ENCODE measurements around the gene WNT7A.

GRCh38 chr3:13869761-13870343 is 10.0 kb downstream of the WNT7A start:
- TF ChIP-seq TAF1 (conservative IDR thresholded peaks at IDR 0.05) (no peak), CTCF (IDR thresholded peaks at IDR 0.05; ENCODE audit: low read depth, low read length, missing input control) (no peak), EGR1 (IDR thresholded peaks at IDR 0.05; ENCODE audit: low read depth in 2 of 2) (no peak), RXRA (IDR thresholded peaks at IDR 0.05) (no peak), ZBTB33 (IDR thresholded peaks at IDR 0.05) (no peak), HNF4A (conservative IDR thresholded peaks at IDR 0.05) (no peak)
- TF ChIP-seq, protein P1, sequence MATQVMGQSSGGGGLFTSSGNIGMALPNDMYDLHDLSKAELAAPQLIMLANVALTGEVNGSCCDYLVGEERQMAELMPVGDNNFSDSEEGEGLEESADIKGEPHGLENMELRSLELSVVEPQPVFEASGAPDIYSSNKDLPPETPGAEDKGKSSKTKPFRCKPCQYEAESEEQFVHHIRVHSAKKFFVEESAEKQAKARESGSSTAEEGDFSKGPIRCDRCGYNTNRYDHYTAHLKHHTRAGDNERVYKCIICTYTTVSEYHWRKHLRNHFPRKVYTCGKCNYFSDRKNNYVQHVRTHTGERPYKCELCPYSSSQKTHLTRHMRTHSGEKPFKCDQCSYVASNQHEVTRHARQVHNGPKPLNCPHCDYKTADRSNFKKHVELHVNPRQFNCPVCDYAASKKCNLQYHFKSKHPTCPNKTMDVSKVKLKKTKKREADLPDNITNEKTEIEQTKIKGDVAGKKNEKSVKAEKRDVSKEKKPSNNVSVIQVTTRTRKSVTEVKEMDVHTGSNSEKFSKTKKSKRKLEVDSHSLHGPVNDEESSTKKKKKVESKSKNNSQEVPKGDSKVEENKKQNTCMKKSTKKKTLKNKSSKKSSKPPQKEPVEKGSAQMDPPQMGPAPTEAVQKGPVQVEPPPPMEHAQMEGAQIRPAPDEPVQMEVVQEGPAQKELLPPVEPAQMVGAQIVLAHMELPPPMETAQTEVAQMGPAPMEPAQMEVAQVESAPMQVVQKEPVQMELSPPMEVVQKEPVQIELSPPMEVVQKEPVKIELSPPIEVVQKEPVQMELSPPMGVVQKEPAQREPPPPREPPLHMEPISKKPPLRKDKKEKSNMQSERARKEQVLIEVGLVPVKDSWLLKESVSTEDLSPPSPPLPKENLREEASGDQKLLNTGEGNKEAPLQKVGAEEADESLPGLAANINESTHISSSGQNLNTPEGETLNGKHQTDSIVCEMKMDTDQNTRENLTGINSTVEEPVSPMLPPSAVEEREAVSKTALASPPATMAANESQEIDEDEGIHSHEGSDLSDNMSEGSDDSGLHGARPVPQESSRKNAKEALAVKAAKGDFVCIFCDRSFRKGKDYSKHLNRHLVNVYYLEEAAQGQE (IDR thresholded peaks at IDR 0.05) = no peak

All from liver (tissue), 3 donors.